K562 (cell line): ENCODE data around the gene OCSTAMP.

Experiments
- CTCF ChIP-seq, 3 experiments: IDR thresholded peaks in 2 of 3; conservative IDR thresholded peaks in 1 of 3; 2 replicates each; pipeline ENCODE4 v1.5.1; 2011 to 2012; ENCODE audit warnings: low read length in 3 of 3, mild to moderate bottlenecking in 3 of 3, control low read depth in 2 of 3, improper control_type of control experiment in 1 of 3, inconsistent platforms in 1 of 3, low read depth in 1 of 3, mixed read lengths in 1 of 3, moderate library complexity in 1 of 3; ENCODE audit not compliant: insufficient read depth in 2 of 3
- EZH2 ChIP-seq: IDR thresholded peaks from 2 replicates; pipeline ENCODE4 v1.6.1; 2012; ENCODE audit warnings: low read depth, mild to moderate bottlenecking, inconsistent platforms, low read length, borderline replicate concordance
- FOXK2 ChIP-seq, 2 experiments: fragments of 450-650 bp; IDR thresholded peaks in 1 of 2; conservative IDR thresholded peaks in 1 of 2; 2 replicates each; pipeline ENCODE4 v1.6.1; 2016; ENCODE audit warnings: low read depth in 2 of 2, mild to moderate bottlenecking in 1 of 2
- HDAC1 ChIP-seq, 2 experiments: fragments of 450-650 bp; IDR thresholded peaks; 2 replicates each; pipeline ENCODE4 v1.6.1; 2016 to 2017; ENCODE audit warnings: inconsistent platforms in 1 of 2, mild to moderate bottlenecking in 1 of 2, moderate library complexity in 1 of 2
- KDM1A ChIP-seq, 2 experiments: fragments of 450-650 bp; IDR thresholded peaks; 2 replicates each; pipeline ENCODE4 v1.6.1; 2016; ENCODE audit warnings: mild to moderate bottlenecking in 2 of 2
- POLR2AphosphoS2 ChIP-seq: IDR thresholded peaks from 2 replicates; pipeline ENCODE4 v1.6.1; 2012; ENCODE audit warnings: low read length, improper control_type of control experiment
- POLR2AphosphoS5 ChIP-seq: IDR thresholded peaks from 2 replicates; pipeline ENCODE4 v1.6.1; 2011; ENCODE audit warnings: mild to moderate bottlenecking, low read depth, low read length, moderate library complexity; ENCODE audit not compliant: control insufficient read depth, insufficient read depth
- POLR3A ChIP-seq: IDR thresholded peaks from 2 replicates; pipeline ENCODE4 v1.6.1; 2011; ENCODE audit warnings: borderline replicate concordance, mild to moderate bottlenecking, moderate library complexity; ENCODE audit not compliant: insufficient read length, insufficient read depth; ENCODE audit errors: extremely low read depth
- RAD21 ChIP-seq, 2 experiments: fragments of 250-450 bp in 1 of 2; fragments of 450-650 bp in 1 of 2; sonication (Bioruptor Pico) in 1 of 2; formaldehyde crosslinking in 1 of 2; IDR thresholded peaks in 1 of 2; conservative IDR thresholded peaks in 1 of 2; 2 replicates each; pipeline versions ENCODE4 v1.4.0 to v1.8.0; 2020 to 2022; ENCODE audit warnings: mild to moderate bottlenecking in 2 of 2, moderate library complexity in 1 of 2
- RCOR1 ChIP-seq, 2 experiments: IDR thresholded peaks; 2 replicates each; pipeline ENCODE4 v1.6.1; 2012; ENCODE audit warnings: low read depth in 2 of 2, low read length in 2 of 2, borderline replicate concordance in 1 of 2, improper control_type of control experiment in 1 of 2
- STAT5B ChIP-seq: fragments of 250-450 bp; sonication (Bioruptor Pico); IDR thresholded peaks from 2 replicates; pipeline ENCODE4 v1.8.0; 2021; ENCODE audit warnings: mild to moderate bottlenecking, inconsistent platforms
- TFAM ChIP-seq: fragments of 250-450 bp; sonication (Bioruptor Pico); conservative IDR thresholded peaks from 2 replicates; pipeline ENCODE4 v1.5.0; 2021; ENCODE audit warnings: mild to moderate bottlenecking, moderate library complexity
- ZNF518B ChIP-seq: fragments of 250-450 bp; sonication (Bioruptor Pico); IDR thresholded peaks from 2 replicates; pipeline ENCODE4 v1.5.0; 2021; ENCODE audit warnings: mild to moderate bottlenecking, moderate library complexity

GRCh38 chr20:46559001-46559400, 8.5 kb upstream of the OCSTAMP start:
- no peak for TF ChIP-seq HDAC1 (IDR thresholded peaks at IDR 0.05)
- no peak for TF ChIP-seq POLR2AphosphoS5
- TF ChIP-seq TFAM: no peak
- no peak for TF ChIP-seq POLR3A
- TF ChIP-seq CTCF (IDR thresholded peaks at IDR 0.05 in 2 of 3, conservative IDR thresholded peaks at IDR 0.05 in 1 of 3; ENCODE audit: insufficient read depth in 2 of 3, low read depth in 1 of 3, low read length in 3 of 3): no peak
- TF ChIP-seq STAT5B (CRISPR knock-in tag): no peak
- no peak for TF ChIP-seq RAD21 (CRISPR knock-in tag; conservative IDR thresholded peaks at IDR 0.05 in 1 of 2, IDR thresholded peaks at IDR 0.05 in 1 of 2)
- no peak for TF ChIP-seq POLR2AphosphoS2
- no peak for TF ChIP-seq RCOR1 (IDR thresholded peaks at IDR 0.05; ENCODE audit: borderline replicate concordance in 1 of 2, low read depth in 2 of 2, low read length in 2 of 2)
- TF ChIP-seq KDM1A (IDR thresholded peaks at IDR 0.05): no peak
- TF ChIP-seq FOXK2 (conservative IDR thresholded peaks at IDR 0.05 in 1 of 2, IDR thresholded peaks at IDR 0.05 in 1 of 2; ENCODE audit: low read depth in 2 of 2): no peak
- no peak for TF ChIP-seq EZH2
- no peak for TF ChIP-seq ZNF518B (CRISPR knock-in tag)
